HG03025 (cell line): ENCODE results near the gene TTC3.

ENCODE experiments used
- ATAC-seq: cut with Tn5 transposase; IDR thresholded peaks from one replicate; pipeline ENCODE4 v1.9.1; 2021; ENCODE audit warnings: mild to moderate bottlenecking, moderate library complexity; ENCODE audit not compliant: unreplicated experiment, low FRiP score

The TTC3 gene

DNA sequence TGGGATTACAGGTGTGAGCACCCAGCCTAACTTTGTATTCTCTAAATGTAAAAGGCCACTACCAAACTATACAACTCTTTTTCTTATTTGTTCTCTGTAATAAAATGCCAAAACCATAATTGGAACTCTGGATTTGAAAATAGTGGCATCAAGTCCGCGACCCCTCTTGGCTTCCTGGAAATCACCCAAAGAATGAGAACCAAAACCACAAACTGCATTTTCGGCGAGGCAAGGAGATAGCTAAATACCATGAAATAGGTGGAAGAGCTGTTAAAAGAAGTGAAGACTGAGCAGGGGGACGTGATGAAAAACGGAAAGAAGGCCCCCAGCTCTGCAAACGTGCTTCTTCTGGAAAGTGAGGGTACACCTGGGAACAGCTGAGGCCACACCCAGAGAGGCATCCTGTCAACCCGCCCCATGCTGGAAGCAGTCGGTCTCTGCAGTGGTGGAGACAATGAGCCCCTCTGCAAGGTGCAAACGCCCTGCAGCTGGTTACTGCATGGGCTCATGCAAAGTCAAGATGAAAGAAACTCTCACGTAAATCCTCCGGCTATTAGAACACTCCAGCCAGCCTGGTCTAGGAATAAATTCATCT, 171.5 kb downstream of the TTC3 start:
- ATAC-seq = no peak

GRCh38 chr21:37245151-37245550, 172.1 kb downstream of the TTC3 start:
- no peak for ATAC-seq

GRCh38 chr21:37248298-37248697, 175.2 kb downstream of the TTC3 start:
- no peak for ATAC-seq

- no peak for ATAC-seq
Observed at GRCh38 chr21:37249112-37249904, 176.3 kb downstream of the TTC3 start.

- ATAC-seq = no peak
Observed at GRCh38 chr21:37251294-37251634, 178.2 kb downstream of the TTC3 start.
